Right kidney (tissue), 1 donor: ENCODE data around the gene PSMB4.
"Not testable (repeated sequence)": the region's sequence is repeated elsewhere in the genome, so short reads cannot be mapped to it uniquely, and the experiment has no call there.

Experiments used
- DNase-seq: peaks from one replicate; pipeline ENCODE4 v3.0.0-alpha.2; 2016

Gene PSMB4

GRCh38 chr1:151373196-151373595 lies 26.2 kb upstream of the PSMB4 start:
- no peak for DNase-seq

DNA sequence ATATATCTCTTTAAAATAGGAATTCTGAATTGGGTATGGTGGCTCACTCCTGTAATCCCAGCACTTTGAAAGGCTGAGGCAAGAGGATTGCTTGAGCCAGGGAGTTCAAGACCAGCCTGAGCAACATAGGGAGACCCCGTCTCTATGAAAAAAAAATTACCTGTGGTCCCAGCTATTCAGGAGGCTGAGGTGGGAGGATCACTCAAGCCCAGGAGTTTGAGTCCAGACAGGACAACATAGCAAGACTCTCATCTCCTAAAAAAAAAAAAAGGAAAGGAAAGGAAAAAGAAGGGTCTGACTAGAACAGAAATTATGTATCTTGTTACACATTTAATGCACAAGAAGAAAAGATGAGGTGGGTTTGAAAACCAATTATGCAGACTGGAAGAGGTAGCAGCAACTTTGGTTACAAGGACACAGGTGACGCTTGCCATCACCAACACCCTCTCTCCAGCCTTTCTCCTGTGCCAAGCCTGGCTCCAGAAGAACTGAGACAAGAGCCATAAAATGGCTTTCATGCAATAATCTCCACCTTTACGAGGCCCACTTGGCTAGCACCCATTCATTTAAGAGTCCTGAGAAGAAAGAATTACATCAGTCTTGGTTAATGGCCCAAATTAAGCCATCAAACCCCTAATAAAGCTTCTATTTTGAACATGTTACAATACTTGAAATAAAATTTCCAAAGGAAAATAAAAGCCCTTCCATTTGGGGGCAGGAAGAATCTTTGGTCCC lies 22.1 kb upstream of the PSMB4 start:
- DNase-seq, result no peak

DNA sequence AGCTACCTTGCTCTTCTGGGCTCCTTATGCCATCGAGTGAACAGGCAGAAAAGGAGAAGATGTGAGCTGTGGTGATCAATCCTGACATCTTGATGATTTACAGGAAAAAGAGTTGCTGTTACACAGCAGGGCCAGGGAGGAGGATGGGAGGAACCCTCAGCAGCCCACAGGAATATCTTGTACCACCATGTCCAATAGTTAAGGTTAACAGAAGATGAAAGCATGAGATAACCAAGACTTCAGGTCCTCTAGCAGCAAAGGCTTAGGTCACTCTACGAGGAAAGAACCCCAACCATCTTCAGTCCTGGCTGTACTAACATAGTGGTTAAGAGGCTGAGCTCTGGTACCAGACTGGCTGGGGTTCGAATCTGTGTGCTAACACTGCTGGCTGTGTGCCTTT lies 14.8 kb upstream of the PSMB4 start:
- no peak for DNase-seq

GRCh38 chr1:151386002-151386401 lies 13.4 kb upstream of the PSMB4 start:
- no peak for DNase-seq

DNA sequence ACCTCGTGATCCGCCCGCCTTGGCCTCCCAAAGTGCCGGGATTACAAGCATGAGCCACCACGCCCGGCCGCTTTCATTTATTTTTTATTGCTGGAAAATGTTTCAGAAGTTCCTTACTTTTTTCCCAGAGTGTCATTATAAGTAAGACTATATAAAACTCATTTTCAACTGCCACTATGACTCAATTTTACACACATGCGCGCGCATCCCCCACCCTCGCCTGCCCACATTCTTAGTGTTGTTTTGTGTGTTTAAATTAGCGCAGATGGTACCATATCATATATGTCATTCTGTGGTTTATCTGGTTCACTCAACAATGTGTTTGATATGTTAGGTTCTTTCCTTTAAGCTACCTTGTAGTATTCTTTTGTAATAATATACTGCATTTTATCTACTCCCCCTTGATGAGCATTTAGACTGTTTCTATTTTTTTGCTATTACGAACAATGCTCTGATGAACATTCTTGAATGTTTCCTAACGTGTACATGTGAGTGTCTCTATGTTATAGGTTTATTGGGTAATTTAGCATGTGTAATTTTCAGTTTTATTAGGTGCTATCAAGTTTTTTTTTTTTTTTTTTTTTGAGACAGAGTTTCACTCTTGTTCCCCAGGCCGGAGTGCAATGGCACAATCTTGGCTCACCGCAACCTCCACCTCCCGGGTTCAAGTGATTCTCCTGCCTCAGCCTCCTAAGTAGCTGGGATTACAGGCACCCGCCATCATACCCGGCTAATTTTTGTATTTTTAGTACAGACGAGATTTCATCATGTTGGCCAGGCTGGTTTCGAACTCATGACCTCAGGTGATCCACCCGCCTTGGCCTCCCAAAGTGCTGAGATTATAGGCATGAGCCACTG lies 8.9 kb upstream of the PSMB4 start:
- DNase-seq, result not testable (repeated sequence)

DNA sequence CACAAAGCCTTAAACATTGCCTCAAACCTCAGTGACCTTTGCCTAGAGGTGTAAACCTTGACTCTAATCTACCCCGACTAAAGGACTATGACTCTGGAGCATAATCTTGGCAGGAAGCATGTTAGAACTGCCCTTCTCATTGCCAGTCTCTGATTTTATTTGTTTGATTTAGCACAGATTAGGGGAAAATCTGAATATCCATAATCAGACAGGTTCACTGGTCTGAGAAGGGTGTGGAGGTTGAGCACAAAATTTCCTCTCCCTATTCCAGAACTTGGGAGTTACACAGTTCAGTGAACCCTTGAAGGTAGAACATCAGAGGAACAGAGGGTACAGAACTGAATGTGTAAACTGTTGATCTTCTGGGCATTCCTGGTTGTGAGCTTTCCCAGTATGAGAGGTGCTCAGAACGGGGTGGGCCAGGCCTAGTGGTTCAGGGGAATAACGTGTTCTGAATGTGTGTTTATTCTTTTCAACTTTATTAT lies 8.3 kb upstream of the PSMB4 start:
- DNase-seq, result no peak

GRCh38 chr1:151393583-151393982 lies 5.8 kb upstream of the PSMB4 start:
- DNase-seq, result no peak

- not testable (repeated sequence) for DNase-seq
Observed at GRCh38 chr1:151396265-151396664, 3.1 kb upstream of the PSMB4 start.

GRCh38 chr1:151401125-151401788 lies 1.9 kb downstream of the PSMB4 start:
- DNase-seq, result no peak

DNA sequence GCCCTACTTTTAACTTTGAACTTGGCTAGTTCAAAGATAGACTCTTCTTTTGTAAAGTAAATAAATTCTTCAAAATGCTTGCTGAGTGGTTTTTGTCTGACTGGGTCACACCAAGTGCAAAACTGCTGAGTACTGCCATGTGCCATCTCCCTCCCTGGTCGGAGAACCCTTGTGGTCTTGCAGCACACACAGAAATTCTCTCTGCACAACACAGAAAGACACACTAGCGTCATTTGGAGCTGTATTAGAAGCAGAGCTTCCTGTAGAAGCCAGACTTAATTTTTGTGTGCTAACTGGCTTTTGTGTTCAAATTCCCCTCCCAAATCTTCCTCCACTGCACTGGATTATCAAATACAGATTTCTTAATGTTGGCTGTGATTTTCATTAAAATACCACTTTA lies 2.5 kb downstream of the PSMB4 start:
- DNase-seq, result no peak

- DNase-seq, result no peak
Observed at GRCh38 chr1:151402764-151403163, 3.4 kb downstream of the PSMB4 start.

DNA sequence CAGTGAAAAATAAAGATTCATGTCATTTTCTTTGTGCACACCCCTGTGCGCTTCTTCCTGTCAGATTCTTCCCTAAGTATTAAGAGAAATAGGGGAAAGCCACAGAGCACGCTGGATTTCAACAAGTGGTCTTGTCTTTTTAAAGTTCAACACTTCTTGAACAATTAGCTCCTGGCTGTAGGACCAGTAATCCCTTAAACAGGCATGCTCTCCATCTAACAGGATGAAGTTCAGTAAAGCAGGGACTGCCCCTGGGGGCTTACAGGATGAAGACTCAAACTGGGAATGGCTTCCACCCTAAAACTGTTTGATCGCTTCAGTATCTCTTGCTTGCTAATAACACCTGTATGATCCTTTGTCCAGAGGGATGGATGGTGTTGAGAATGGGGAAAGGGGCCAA lies 4.2 kb downstream of the PSMB4 start:
- no peak for DNase-seq

DNA sequence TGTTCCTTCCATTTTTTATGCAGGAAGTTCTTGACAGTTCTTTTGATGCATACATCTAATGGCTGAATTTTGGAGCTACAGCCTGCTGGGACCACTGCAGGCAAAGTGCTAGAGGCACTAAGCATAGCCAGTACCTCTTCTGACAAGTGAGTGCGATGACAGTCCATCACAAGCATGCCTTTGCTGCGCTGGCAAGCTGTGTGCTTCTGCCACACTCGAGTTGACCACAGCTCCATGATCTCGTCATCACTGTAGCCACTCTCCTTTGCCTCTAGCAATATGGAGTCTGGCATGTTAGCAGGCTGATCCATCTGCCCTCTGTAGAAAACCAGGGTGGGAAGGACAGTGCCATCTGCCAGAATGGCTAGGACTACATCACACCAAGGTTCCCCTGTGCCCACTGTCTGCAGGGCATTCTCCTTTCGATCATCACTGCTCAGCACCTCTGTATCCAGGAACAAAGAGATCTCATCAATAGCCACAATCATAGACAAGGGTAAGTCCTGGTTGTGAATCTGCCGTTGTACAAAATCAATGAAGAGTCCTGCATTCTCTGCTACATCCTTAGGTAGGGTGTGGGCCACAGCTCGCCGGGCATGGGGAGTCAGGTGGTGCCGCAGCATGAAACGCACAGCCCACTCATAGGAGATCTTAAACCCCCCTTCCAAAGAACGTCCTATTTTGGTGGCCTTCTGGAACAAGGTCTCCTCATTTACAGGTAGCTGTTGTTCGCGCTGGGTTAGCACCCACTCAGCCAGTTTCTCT lies 6.0 kb downstream of the PSMB4 start:
- no peak for DNase-seq

- no peak for DNase-seq
Observed at GRCh38 chr1:151406176-151406575, 6.8 kb downstream of the PSMB4 start.

DNA sequence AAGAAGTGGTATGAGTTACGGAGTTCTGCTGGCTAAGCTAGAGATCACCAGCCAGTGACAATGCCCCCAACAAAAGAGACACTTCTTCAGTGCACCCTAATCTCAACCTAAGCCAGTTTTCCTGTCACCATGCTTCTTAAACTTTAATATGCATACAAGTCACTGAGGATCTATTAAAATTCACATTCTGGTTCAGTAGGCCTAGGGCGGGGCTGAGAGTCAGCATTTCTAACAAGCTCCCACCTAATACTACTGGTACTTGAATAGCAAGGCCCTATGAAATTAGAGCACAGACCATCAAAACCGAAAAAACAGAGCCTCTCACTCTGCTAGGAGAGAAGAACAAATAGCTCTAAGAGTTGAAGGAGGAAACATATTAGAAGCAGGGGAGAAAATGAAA lies 7.9 kb downstream of the PSMB4 start:
- DNase-seq, result no peak

- no peak for DNase-seq
Observed at GRCh38 chr1:151408891-151409290, 9.5 kb downstream of the PSMB4 start.

GRCh38 chr1:151411884-151412283 lies 12.5 kb downstream of the PSMB4 start:
- DNase-seq, result no peak

DNA sequence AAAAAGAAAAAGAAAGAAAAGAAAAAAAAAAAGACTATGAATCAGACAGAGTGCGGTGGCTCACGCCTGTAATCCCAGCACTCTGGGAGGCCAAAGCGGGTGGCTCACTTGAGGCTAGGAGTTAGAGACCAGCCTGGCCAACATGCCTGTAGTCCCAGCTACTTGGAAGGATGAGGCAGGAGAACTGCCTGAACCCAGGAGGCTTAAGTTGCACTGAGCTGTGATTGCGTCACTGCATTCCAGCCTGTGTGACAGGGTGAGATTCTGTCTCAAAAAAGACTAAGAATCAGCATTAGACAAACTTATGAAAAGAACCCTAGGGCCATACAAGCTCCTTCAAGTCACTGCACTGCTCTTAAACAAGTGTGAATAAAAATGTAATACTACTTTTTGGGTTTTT lies 16.9 kb downstream of the PSMB4 start:
- no peak for DNase-seq

GRCh38 chr1:151418081-151418480 lies 18.7 kb downstream of the PSMB4 start:
- no peak for DNase-seq

GRCh38 chr1:151419819-151420218 lies 20.4 kb downstream of the PSMB4 start:
- no peak for DNase-seq

- no peak for DNase-seq
Observed at GRCh38 chr1:151425103-151425502, 25.7 kb downstream of the PSMB4 start.

DNA sequence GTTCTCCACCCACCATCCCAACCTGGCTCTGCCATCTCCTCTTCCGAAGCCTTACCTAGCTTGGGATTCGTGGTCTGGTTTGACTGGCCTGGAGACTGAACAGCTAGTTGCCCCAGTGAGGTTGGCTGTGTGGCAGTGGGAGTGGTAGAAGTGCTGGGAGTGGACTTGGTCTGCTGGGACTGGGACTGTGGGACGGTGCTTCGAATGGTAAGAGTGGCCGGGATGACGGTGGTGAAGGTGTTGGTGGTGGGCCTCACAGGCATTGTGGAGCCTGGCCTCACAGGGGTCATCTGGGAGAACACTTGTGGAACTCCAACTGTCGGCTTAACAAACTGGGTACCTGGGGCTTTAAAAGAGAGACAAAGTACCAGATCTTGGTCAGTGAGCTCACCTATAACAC lies 28.7 kb downstream of the PSMB4 start:
- DNase-seq, result no peak
